Measurements from ENCODE around the gene MRPL14.

DNA sequence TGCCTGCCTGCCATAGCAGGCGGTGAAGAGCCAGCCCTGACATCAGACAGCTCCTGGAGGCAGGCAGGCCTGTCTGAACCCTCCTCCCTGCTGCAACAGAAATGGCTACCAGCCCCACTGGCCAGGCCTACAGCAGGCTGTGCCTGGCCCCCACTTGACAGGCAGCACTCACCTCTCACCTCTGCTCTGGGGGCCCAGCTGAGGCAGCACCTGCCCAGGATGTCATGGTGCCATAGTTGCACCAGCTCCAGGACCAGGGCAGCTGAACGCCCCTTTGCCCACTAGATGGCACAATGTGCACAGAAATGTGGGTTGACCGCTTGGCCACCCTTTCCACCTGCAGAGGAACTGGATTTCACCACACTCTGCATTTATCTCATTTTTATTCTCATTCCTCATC is 30.6 kb downstream of the MRPL14 start:
- TF ChIP-seq, protein P1, sequence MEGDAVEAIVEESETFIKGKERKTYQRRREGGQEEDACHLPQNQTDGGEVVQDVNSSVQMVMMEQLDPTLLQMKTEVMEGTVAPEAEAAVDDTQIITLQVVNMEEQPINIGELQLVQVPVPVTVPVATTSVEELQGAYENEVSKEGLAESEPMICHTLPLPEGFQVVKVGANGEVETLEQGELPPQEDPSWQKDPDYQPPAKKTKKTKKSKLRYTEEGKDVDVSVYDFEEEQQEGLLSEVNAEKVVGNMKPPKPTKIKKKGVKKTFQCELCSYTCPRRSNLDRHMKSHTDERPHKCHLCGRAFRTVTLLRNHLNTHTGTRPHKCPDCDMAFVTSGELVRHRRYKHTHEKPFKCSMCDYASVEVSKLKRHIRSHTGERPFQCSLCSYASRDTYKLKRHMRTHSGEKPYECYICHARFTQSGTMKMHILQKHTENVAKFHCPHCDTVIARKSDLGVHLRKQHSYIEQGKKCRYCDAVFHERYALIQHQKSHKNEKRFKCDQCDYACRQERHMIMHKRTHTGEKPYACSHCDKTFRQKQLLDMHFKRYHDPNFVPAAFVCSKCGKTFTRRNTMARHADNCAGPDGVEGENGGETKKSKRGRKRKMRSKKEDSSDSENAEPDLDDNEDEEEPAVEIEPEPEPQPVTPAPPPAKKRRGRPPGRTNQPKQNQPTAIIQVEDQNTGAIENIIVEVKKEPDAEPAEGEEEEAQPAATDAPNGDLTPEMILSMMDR (IDR thresholded peaks at IDR 0.05) = peak in 1 of 3 donors; percentile 76
- TF ChIP-seq POLR2A (IDR thresholded peaks at IDR 0.05) = no peak
